ENCODE measurements around the gene PEX7.

- no peak for TF ChIP-seq POLR2AphosphoS5 (IDR thresholded peaks at IDR 0.05; ENCODE audit: low read depth)
- no peak for TF ChIP-seq EZH2 (IDR thresholded peaks at IDR 0.05; ENCODE audit: low read depth, unreplicated experiment)
- no peak for TF ChIP-seq CTCF (conservative IDR thresholded peaks at IDR 0.05; ENCODE audit: low read depth in 2 of 2)
- no peak for TF ChIP-seq REST (IDR thresholded peaks at IDR 0.05; ENCODE audit: unreplicated experiment)
- no peak for TF ChIP-seq CREB1 (CRISPR knock-in tag; IDR thresholded peaks at IDR 0.05; ENCODE audit: low read depth)
- TF ChIP-seq EZH2phosphoT487 (IDR thresholded peaks at IDR 0.05; ENCODE audit: unreplicated experiment): no peak
- TF ChIP-seq STAT1 (IDR thresholded peaks at IDR 0.05; ENCODE audit: unreplicated experiment): no peak
- no peak for TF ChIP-seq ETS1 (IDR thresholded peaks at IDR 0.05)
- no peak for TF ChIP-seq JUNB (IDR thresholded peaks at IDR 0.05; ENCODE audit: unreplicated experiment)
- TF ChIP-seq ZNF462 (CRISPR knock-in tag; IDR thresholded peaks at IDR 0.05): no peak
Measured at GRCh38 chr6:136960781-136961180, 138.4 kb downstream of the PEX7 start.
